ENCODE data around the gene CFAP57. TPM values are rescaled to one million over a fixed set of nuclear protein-coding genes. Genes with fewer than 3 reads are reported as not detected.

The CFAP57 gene
- total and polyA plus RNA-seq, 9 of the 15 experiments (the other 6 are each of a cell fraction or from before 2014, with no cell fraction given): 0.04 to 0.22 (median 0.07) TPM; not detected in 3

DNA sequence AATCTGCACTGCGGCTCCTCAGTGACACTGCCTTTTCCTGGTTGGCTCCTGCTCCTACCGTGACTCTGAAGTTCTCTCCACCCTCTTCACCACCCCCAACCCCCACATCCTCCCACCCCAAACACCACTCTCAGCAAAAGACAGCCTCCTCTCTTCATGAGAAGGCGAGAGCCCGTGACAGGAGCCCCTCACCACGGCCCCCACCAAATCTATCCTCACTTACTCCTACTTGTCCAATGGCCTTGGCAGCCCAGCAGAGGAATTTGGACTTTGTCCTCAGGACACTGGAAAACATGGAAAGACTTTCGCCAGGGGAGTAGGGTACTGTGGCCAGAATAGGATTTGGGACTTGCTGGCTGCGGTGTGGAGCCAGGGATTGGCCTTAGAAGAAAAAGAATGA, 104.5 kb downstream of the CFAP57 start (continued):
- no peak for TF ChIP-seq PHF8 (IDR thresholded peaks at IDR 0.05; ENCODE audit: borderline replicate concordance, low read length)
- TF ChIP-seq, protein P1, sequence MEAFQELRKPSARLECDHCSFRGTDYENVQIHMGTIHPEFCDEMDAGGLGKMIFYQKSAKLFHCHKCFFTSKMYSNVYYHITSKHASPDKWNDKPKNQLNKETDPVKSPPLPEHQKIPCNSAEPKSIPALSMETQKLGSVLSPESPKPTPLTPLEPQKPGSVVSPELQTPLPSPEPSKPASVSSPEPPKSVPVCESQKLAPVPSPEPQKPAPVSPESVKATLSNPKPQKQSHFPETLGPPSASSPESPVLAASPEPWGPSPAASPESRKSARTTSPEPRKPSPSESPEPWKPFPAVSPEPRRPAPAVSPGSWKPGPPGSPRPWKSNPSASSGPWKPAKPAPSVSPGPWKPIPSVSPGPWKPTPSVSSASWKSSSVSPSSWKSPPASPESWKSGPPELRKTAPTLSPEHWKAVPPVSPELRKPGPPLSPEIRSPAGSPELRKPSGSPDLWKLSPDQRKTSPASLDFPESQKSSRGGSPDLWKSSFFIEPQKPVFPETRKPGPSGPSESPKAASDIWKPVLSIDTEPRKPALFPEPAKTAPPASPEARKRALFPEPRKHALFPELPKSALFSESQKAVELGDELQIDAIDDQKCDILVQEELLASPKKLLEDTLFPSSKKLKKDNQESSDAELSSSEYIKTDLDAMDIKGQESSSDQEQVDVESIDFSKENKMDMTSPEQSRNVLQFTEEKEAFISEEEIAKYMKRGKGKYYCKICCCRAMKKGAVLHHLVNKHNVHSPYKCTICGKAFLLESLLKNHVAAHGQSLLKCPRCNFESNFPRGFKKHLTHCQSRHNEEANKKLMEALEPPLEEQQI (IDR thresholded peaks at IDR 0.05): no peak

GRCh38 chr1:43277116-43277876, 105.2 kb downstream of the CFAP57 start:
- BruUV-seq (replicated peaks): no TSS peak
- FAIRE-seq (no peak), ATAC-seq (no peak), DNase-seq (ENCODE audit: extremely low read depth in 1 of 4, low spot score in 3 of 4) (no peak)
- Histone ChIP-seq H3K9me1 (ENCODE audit: control insufficient read depth, insufficient read depth, low read length) (no peaks in the 10 kb centered on the region), H3K27ac (ENCODE audit: extremely low read depth, low read depth, low read length) (no peak overlapping the region), H4K20me1 (replicated peaks; ENCODE audit: control insufficient read depth, insufficient read depth, low read length) (no peaks in the 10 kb centered on the region; the same call in 1 of the 2 replicates), H3K4me1 (replicated peaks in 1 of 2; ENCODE audit: control insufficient read depth in 2 of 2, insufficient read depth in 2 of 2, low read length in 2 of 2) (peaks cover 8 to 10% of the 10 kb centered on the region in 2 experiments; a peak in 4 of 5 replicates), H3K4me2 (ENCODE audit: insufficient read depth, low read length) (no peak overlapping the region), H3K4me3 (no peak overlapping the region), H3K9ac (ENCODE audit: insufficient read depth in 1 of 2, low read depth in 2 of 2, low read length in 2 of 2) (no peak overlapping the region), H3K36me3 (ENCODE audit: control insufficient read depth, insufficient read depth, low read length) (no peaks in the 10 kb centered on the region), H3K9me3 (replicated peaks; ENCODE audit: control insufficient read depth, insufficient read depth, low read depth, low read length) (no peaks in the 10 kb centered on the region), H2AFZ (ENCODE audit: low read depth, low read length) (no peak overlapping the region), H3K79me2 (ENCODE audit: control insufficient read depth, insufficient read depth, low read length) (no peaks in the 10 kb centered on the region), H3K27me3 (ENCODE audit: control insufficient read depth in 2 of 2, insufficient read depth in 2 of 2, low read length in 2 of 2) (peaks cover 45 to 82% of the 10 kb centered on the region in 2 experiments)
- POLR2A ChIA-PET: interaction anchor here (0.5 to 1.1 kb wide), 4 partner anchors 9 to 34 kb away, joined by 3 to 5 read pairs (median 4); no protein-coding TSS in a partner anchor
- in situ Hi-C loops (cut with MboI): no loop called here
- TF ChIP-seq HDAC2 (IDR thresholded peaks at IDR 0.05): no peak
- TF ChIP-seq POU5F1 (IDR thresholded peaks at IDR 0.05; ENCODE audit: borderline replicate concordance, low read depth, low read length, partially characterized antibody): no peak
- TF ChIP-seq, protein P2, sequence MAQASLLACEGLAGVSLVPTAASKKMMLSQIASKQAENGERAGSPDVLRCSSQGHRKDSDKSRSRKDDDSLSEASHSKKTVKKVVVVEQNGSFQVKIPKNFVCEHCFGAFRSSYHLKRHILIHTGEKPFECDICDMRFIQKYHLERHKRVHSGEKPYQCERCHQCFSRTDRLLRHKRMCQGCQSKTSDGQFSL (CRISPR knock-in tag; IDR thresholded peaks at IDR 0.05): no peak
- TF ChIP-seq, protein P2 (tag; IDR thresholded peaks at IDR 0.05): no peak
- no peak for TF ChIP-seq MLX (CRISPR knock-in tag; conservative IDR thresholded peaks at IDR 0.05)
- no peak for TF ChIP-seq CHD2 (IDR thresholded peaks at IDR 0.05; ENCODE audit: low read depth, low read length)
- TF ChIP-seq JUND (IDR thresholded peaks at IDR 0.05; ENCODE audit: borderline replicate concordance, low read depth, low read length): no peak
- TF ChIP-seq JUND (tag; IDR thresholded peaks at IDR 0.05; ENCODE audit: borderline replicate concordance, low read depth, low read length): no peak
- TF ChIP-seq XRCC4 (IDR thresholded peaks at IDR 0.05; ENCODE audit: extremely low read depth, insufficient read depth, insufficient read length): no peak
- no peak for TF ChIP-seq EZH2 (IDR thresholded peaks at IDR 0.05; ENCODE audit: borderline replicate concordance, low read depth, low read length)
- TF ChIP-seq NFE2 (IDR thresholded peaks at IDR 0.05; ENCODE audit: low read depth): no peak
- WGBS (ENCODE audit: insufficient coverage, low coverage, missing lambda C conversion rate): 7% methylated on average over 7 of the region's 7 CpGs
- intact Hi-C loops (cut with micrococcal nuclease): no loop called here
- CTCF ChIA-PET (ENCODE audit: low intra/inter-chr PET ratio): no interaction called here

All from K562 (cell line).